Left lung (tissue), 10 donors: Measurements from ENCODE around the gene TMEM30B. TPM values are rescaled to one million over a fixed set of nuclear protein-coding genes. Genes with fewer than 3 reads are reported as not detected.

Experiments
- ATAC-seq: fragments of 200-7000 bp; cut with Tn5 transposase; one replicate; pipeline ENCODE4 v1.9.1; 2020; ENCODE audit warnings: moderate library complexity
- DNase-seq, 4 donors: peaks; one replicate each; pipeline ENCODE4 v3.0.0-alpha.2; 2013 to 2020
- H3K27ac ChIP-seq, 2 donors: fragments of 200-600 bp; sonication (generic) in 1 of 2; one replicate each; pipeline versions ENCODE4 v1.5.0 to v1.8.0; 2020 to 2021
- H3K27me3 ChIP-seq, 2 donors: fragments of 200-600 bp; sonication (generic) in 1 of 2; one replicate each; pipeline versions ENCODE4 v1.5.0 to v1.8.0; 2020 to 2021
- H3K36me3 ChIP-seq, 2 donors: fragments of 200-600 bp; sonication (generic) in 1 of 2; one replicate each; pipeline versions ENCODE4 v1.5.0 to v1.8.0; 2020 to 2021
- H3K4me1 ChIP-seq, 2 donors: fragments of 200-600 bp; one replicate each; pipeline ENCODE4 v1.8.0; 2021
- H3K4me3 ChIP-seq, 2 donors: fragments of 200-600 bp; sonication (generic) in 1 of 2; one replicate each; pipeline versions ENCODE4 v1.5.0 to v1.8.0; 2020 to 2021; ENCODE audit warnings: mild to moderate bottlenecking in 1 of 2
- H3K9me3 ChIP-seq, 2 donors: fragments of 200-600 bp; sonication (generic) in 1 of 2; one replicate each; pipeline versions ENCODE4 v1.5.0 to v1.8.0; 2020 to 2021
- intact Hi-C, 2 donors: fragments of 100-400 bp; cut with DNase I; formaldehyde crosslinking; loops; one replicate each; pipeline versions ENCODE4 v1.11.2 to v1.14.2; 2022
- polyA plus RNA-seq, 6 donors: library from polyadenylated mRNA; unstranded; fragments of 120-200 nt; gene quantifications; one replicate each; pipeline ENCODE4 v1.2.1, GENCODE V29; 2013; ENCODE audit not compliant: insufficient read length in 6 of 6
- total RNA-seq, 2 donors: library from RNA; stranded (reverse); fragmentation: NEBNext Ultra II Directional; extraction: Animal tissue kit (Norgen Biotek cat#: 25700); gene quantifications; one replicate each; pipeline ENCODE4 v1.2.1, GENCODE V29; 2021
- TF ChIP-seq, protein P1 (sequence below), 2 donors: fragments of 200-600 bp; sonication (generic) in 1 of 2; IDR thresholded peaks; one replicate each; pipeline versions ENCODE4 v1.5.0 to v1.8.0; 2021; ENCODE audit warnings: antibody characterized with exemption in 2 of 2
- donor health status: DM: no; HTN: yes; CAD: no.
- donor health status: DM: no; HTN: no; CAD: no.

TMEM30B gene
- total and polyA plus RNA-seq, 8 donors, result 15.7 to 23.0 (median 20.0) TPM

DNA sequence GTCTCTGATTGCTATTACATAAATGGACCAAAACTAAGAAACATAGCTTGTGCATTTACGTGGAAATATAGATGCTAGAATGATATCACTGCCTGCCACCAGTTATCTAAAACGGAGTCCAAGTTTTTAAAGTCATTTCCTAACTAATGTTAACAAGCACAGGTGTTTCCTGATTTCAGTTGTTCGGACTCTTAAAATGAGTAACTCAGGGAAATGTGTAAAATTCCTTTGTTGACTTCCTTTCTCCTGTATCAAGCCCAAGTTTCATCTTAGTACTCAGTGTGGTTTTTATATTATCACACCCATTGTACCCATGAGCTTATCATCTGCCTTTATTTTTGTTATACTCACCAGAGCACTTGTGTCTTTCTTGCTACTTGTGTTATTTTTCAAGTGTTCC, 27.1 kb upstream of the TMEM30B start:
- intact Hi-C loops, result no loop called here
- H3K27ac ChIP-seq, result no peak overlapping the region
- DNase-seq, result peak in 1 of 4 donors; percentile 15

DNA sequence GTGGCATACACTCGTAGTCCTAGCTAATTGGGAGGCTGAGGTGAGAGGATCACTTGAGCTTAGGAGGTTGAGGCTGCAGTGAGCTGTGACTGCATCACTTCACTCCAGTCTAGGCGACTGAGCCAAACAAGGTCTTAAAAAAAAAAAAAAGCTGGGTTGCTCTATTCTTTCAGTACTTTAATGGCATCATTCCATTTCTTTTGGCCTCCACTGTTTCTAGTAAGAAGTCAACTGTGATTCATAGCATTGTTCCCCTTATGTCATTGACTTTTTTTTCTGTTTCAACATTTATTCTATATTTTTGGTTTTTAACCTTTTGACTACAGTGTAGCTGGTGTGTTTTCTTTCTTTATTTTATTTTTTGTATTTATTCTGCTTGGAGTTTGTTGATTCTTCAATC, 23.6 kb upstream of the TMEM30B start:
- H3K27ac ChIP-seq, result no peak overlapping the region
- peaks cover 0 to under 1% of the 10 kb centered on the region in 2 donors for H3K9me3 ChIP-seq
- H3K4me3 ChIP-seq, result no peak overlapping the region
- no peaks in the 10 kb centered on the region for H3K4me1 ChIP-seq
- TF ChIP-seq, protein P1, sequence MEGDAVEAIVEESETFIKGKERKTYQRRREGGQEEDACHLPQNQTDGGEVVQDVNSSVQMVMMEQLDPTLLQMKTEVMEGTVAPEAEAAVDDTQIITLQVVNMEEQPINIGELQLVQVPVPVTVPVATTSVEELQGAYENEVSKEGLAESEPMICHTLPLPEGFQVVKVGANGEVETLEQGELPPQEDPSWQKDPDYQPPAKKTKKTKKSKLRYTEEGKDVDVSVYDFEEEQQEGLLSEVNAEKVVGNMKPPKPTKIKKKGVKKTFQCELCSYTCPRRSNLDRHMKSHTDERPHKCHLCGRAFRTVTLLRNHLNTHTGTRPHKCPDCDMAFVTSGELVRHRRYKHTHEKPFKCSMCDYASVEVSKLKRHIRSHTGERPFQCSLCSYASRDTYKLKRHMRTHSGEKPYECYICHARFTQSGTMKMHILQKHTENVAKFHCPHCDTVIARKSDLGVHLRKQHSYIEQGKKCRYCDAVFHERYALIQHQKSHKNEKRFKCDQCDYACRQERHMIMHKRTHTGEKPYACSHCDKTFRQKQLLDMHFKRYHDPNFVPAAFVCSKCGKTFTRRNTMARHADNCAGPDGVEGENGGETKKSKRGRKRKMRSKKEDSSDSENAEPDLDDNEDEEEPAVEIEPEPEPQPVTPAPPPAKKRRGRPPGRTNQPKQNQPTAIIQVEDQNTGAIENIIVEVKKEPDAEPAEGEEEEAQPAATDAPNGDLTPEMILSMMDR (IDR thresholded peaks at IDR 0.05), result no peak
- no peak for DNase-seq
- H3K36me3 ChIP-seq, result no peaks in the 10 kb centered on the region
- ATAC-seq, result no peak
- intact Hi-C loops, result no loop called here
- H3K27me3 ChIP-seq, result no peaks in the 10 kb centered on the region

More for the DNA sequence above, 27.1 kb upstream of the TMEM30B start:
- Histone ChIP-seq H3K9me3 (peaks cover 0 to 16% of the 10 kb centered on the region in 2 donors), H3K27me3 (no peaks in the 10 kb centered on the region), H3K36me3 (no peaks in the 10 kb centered on the region), H3K4me1 (no peaks in the 10 kb centered on the region), H3K4me3 (no peak overlapping the region)
- TF ChIP-seq, protein P1 (IDR thresholded peaks at IDR 0.05), result no peak
- no peak for ATAC-seq

DNA sequence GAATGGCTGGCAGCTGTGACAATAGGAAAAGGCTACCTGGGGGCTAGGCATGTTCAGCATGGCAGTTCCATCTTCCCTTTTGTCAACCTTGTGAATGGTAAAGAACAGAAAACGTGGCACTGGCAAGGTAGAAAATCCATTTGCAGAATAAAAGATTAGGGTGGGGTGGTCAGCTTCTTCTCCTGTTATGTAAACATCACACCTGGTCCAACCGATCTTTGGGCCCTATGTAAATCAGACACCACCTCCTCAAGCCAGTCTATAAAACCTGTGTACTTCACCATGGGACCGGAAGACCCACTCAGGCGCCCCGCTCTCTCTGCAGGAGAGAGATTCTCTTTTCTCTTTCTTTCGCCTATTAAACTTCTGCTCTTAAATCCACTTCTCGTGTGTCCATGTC, 19.6 kb upstream of the TMEM30B start:
- no peak overlapping the region for H3K4me3 ChIP-seq
- DNase-seq (no peak), ATAC-seq (no peak)
- H3K9me3 ChIP-seq, result no peaks in the 10 kb centered on the region
- H3K36me3 ChIP-seq, result no peaks in the 10 kb centered on the region
- TF ChIP-seq, protein P1 (IDR thresholded peaks at IDR 0.05), result no peak
- H3K27ac ChIP-seq, result no peak overlapping the region
- H3K4me1 ChIP-seq, result peaks cover 0 to 2% of the 10 kb centered on the region in 2 donors
- intact Hi-C loops, result no loop called here
- no peaks in the 10 kb centered on the region for H3K27me3 ChIP-seq

DNA sequence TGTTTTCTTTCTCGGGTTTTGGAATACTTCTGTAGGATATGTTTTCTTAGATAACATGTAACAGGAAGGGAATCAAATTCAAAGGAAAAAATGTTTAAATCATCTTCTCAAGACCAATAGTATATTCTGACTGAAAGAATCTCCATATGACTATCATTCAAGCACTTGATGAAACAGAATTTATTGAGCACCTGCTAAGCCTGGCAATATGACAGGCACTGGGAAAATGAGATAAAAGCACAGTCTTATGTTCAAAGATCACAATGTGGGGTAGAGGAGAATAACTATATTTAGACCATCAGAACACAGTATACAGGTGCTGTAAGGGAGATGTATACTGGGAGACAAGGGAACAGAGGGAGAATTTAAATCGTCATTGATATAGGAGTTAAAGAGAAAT, 19.1 kb upstream of the TMEM30B start:
- Histone ChIP-seq H3K9me3 (no peaks in the 10 kb centered on the region), H3K27me3 (no peaks in the 10 kb centered on the region)
- intact Hi-C loops, result no loop called here

DNA sequence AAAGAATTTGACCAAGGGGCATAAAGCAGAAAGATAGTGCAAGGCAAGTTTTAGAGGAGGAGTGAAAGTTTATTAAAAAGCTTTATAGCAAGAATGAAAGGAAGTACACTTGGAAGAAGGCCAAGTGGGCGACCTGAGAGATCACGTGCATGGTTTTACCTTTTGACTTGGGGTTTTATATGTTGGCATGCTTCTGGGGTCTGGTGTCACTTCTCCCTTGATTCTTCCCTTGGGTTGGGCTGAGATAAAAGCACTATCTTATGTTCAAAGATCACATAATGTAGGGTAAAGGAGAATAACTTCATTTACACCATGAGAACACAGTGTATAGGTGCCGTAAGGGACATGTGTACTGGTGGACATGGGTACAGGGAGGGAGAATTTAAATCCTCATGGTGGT, 17.7 kb upstream of the TMEM30B start:
- Histone ChIP-seq H3K4me1 (peaks cover 0 to 2% of the 10 kb centered on the region in 2 donors), H3K27me3 (no peaks in the 10 kb centered on the region), H3K4me3 (no peak overlapping the region), H3K9me3 (no peaks in the 10 kb centered on the region), H3K27ac (no peak overlapping the region), H3K36me3 (no peaks in the 10 kb centered on the region)
- no peak for DNase-seq
- intact Hi-C loops, result loop anchor here in 1 of 2 donors (10.0 kb wide), 1 partner anchor 156 kb away; no protein-coding TSS in a partner anchor
- no peak for ATAC-seq
- TF ChIP-seq, protein P1 (IDR thresholded peaks at IDR 0.05), result no peak

More for the DNA sequence above, 19.1 kb upstream of the TMEM30B start:
- Histone ChIP-seq H3K27ac (no peak overlapping the region), H3K4me3 (no peak overlapping the region), H3K36me3 (no peaks in the 10 kb centered on the region), H3K4me1 (peaks cover 0 to 2% of the 10 kb centered on the region in 2 donors)
- TF ChIP-seq, protein P1 (IDR thresholded peaks at IDR 0.05), result no peak
- ATAC-seq (no peak), DNase-seq (no peak)
